SU-DHL-6 (cell line): Measurements from ENCODE around the gene TMEM117.

Experiments used
- CTCF ChIP-seq: fragments of 200-600 bp; sonication (generic); IDR thresholded peaks from one replicate; pipeline ENCODE4 v1.5.1; 2017; ENCODE audit warnings: antibody characterized with exemption, mild to moderate bottlenecking, low read length, moderate library complexity; ENCODE audit not compliant: insufficient read depth, poor library complexity, severe bottlenecking
- EZH2phosphoT487 ChIP-seq: fragments of 200-600 bp; sonication (generic), shearing (Covaris generic); conservative IDR thresholded peaks from 2 replicates; pipeline ENCODE4 v1.6.1; 2018; ENCODE audit warnings: mild to moderate bottlenecking, antibody characterized with exemption, low read length, moderate library complexity, mixed read lengths

GRCh38 chr12:44157359-44157758 is 321.5 kb downstream of the TMEM117 start:
- TF ChIP-seq CTCF (no peak), EZH2phosphoT487 (no peak)
